Measurements from ENCODE around the gene GART. TPM values are rescaled to one million over a fixed set of nuclear protein-coding genes. Genes with fewer than 3 reads are reported as not detected.
"Not testable (repeated sequence)": the region's sequence is repeated elsewhere in the genome, so short reads cannot be mapped to it uniquely, and the experiment has no call there.

GART gene
- total RNA-seq, 4 donors from 2014 or later = 38.7 to 147 (median 88.7) TPM

DNA sequence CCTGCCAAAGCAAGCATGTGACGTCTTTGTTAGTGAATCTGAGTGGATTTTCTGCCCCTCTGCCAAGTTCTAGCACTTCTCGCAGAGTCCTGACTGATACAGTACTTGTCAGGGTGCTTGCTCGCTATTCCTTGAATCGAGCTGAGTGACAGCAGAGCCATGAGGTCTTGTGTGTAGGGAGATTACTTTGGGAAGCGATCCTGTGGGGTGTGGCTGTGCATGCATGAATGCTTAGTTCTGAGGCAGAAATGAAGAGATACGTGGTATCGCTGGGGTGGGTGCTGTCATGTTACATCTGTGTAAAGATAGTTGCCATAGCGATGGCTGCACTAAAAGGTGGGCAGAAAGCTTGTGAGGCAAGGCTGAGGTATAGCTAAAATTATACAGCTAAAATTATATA lies 31.1 kb downstream of the GART start:
- intact Hi-C loops (cut with DNase I) = no loop called here
- no peak for DNase-seq
- Histone ChIP-seq H3K9me3 (no peaks in the 10 kb centered on the region), H3K27me3 (no peaks in the 10 kb centered on the region), H3K36me3 (peaks cover 4 to 97% (median 19%) of the 10 kb centered on the region in 3 donors), H3K4me1 (no peaks in the 10 kb centered on the region), H3K27ac (no peak overlapping the region), H3K4me3 (no peak overlapping the region)
- TF ChIP-seq CTCF (IDR thresholded peaks at IDR 0.05) = no peak
- no peak for TF ChIP-seq POLR2A (IDR thresholded peaks at IDR 0.05)
- 86 to 94% methylated on average over 8 of the region's 8 CpGs for WGBS, 2 donors

- intact Hi-C loops (cut with DNase I) = not testable (repeated sequence)
- WGBS, 2 donors = 96 to 100% methylated on average over 1 of the region's 1 CpG
Observed at GRCh38 chr21:33507003-33507402, 34.9 kb downstream of the GART start.

GRCh38 chr21:33505833-33506232 lies 36.1 kb downstream of the GART start:
- no peak for TF ChIP-seq POLR2A (IDR thresholded peaks at IDR 0.05)
- H3K4me3 ChIP-seq = no peak overlapping the region
- peaks cover 4 to 76% (median 15%) of the 10 kb centered on the region in 3 donors for H3K36me3 ChIP-seq
- 92 to 98% methylated on average over 6 to 8 of the region's 8 CpGs for WGBS, 2 donors
- no peak for DNase-seq
- H3K27me3 ChIP-seq = no peaks in the 10 kb centered on the region
- H3K9me3 ChIP-seq = no peaks in the 10 kb centered on the region
- intact Hi-C loops (cut with DNase I) = no loop called here
- H3K27ac ChIP-seq = no peak overlapping the region
- H3K4me1 ChIP-seq = no peaks in the 10 kb centered on the region

More at GRCh38 chr21:33507003-33507402, 34.9 kb downstream of the GART start:
- H3K36me3 ChIP-seq = peaks cover 4 to 87% (median 16%) of the 10 kb centered on the region in 3 donors
- H3K27me3 ChIP-seq, DNase-seq, H3K9me3 ChIP-seq, H3K4me3 ChIP-seq, H3K4me1 ChIP-seq, H3K27ac ChIP-seq: not testable (repeated sequence)

DNA sequence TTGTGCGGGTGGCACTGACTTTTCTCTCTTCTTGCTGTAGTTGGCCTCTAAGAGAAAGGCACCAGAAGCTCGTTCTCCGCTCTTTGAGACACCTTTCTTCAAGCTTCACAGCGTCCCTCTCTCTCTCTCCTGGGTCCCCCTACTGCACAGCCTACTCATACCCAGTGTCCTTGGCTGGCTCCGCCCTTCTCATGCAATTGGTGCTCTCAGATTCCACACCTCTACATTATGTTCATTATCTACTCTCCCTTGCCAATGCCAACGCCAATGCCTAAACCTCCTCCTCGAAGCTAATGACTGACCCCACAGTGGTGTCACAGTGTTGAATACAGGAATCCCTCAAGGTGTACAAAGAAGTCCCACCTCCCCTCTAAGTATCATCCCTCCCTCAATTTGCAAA lies 45.6 kb downstream of the GART start:
- peaks cover 0 to 11% (median 3%) of the 10 kb centered on the region in 3 donors for H3K4me1 ChIP-seq
- WGBS, 2 donors = 60 to 63% methylated on average over 7 of the region's 7 CpGs
- no peak overlapping the region for H3K4me3 ChIP-seq
- no peaks in the 10 kb centered on the region for H3K9me3 ChIP-seq
- H3K27me3 ChIP-seq = no peaks in the 10 kb centered on the region
- intact Hi-C loops (cut with DNase I) = no loop called here
- no peak for DNase-seq
- no peaks in the 10 kb centered on the region for H3K36me3 ChIP-seq
- TF ChIP-seq POLR2A (IDR thresholded peaks at IDR 0.05) (no peak), CTCF (IDR thresholded peaks at IDR 0.05) (no peak)
- H3K27ac ChIP-seq = no peak overlapping the region

DNA sequence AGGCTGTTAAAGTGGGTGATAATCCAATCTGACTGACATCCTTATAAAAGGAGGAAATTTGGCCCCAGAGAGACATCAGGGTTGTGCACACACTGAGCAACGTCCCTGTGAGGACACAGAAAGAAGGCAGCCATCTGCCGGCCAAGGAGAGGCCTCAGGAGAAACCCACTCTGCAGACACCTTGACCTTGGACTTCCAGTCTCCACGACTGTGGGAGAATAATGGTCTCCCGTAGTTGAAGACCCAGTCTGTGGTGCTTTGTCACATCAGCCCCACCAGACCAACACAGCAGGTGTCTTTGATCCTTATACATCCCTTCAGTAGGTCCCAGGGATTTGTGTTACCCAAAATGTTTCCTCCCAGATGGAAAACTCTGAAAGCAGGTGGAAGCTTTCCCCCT lies 46.2 kb downstream of the GART start:
- TF ChIP-seq POLR2A (IDR thresholded peaks at IDR 0.05) (no peak), CTCF (IDR thresholded peaks at IDR 0.05) (no peak)
- intact Hi-C loops (cut with DNase I) = no loop called here

GRCh38 chr21:33493756-33494155 lies 48.2 kb downstream of the GART start:
- Histone ChIP-seq H3K4me3 (no peak overlapping the region), H3K36me3 (no peaks in the 10 kb centered on the region), H3K4me1 (peaks cover 0 to 18% (median 7%) of the 10 kb centered on the region in 3 donors), H3K27me3 (no peaks in the 10 kb centered on the region), H3K27ac (no peak overlapping the region), H3K9me3 (no peaks in the 10 kb centered on the region)
- intact Hi-C loops (cut with DNase I) = no loop called here
- no peak for DNase-seq
- TF ChIP-seq POLR2A (IDR thresholded peaks at IDR 0.05) (no peak), CTCF (IDR thresholded peaks at IDR 0.05) (no peak)
- WGBS, 2 donors = 74 to 89% methylated on average over 3 of the region's 3 CpGs

More for the DNA sequence above, 46.2 kb downstream of the GART start:
- WGBS, 2 donors = 49 to 60% methylated on average over 3 to 4 of the region's 4 CpGs
- Histone ChIP-seq H3K27ac (no peak overlapping the region), H3K4me1 (peaks cover 0 to 15% (median 5%) of the 10 kb centered on the region in 3 donors), H3K4me3 (no peak overlapping the region), H3K9me3 (no peaks in the 10 kb centered on the region), H3K27me3 (no peaks in the 10 kb centered on the region), H3K36me3 (no peaks in the 10 kb centered on the region)
- no peak for DNase-seq

All from esophagus squamous epithelium (tissue), 5 donors.